Neural cell (in vitro differentiated cells): ENCODE results near the gene HMGB1. TPM values are rescaled to one million over a fixed set of nuclear protein-coding genes. Genes with fewer than 3 reads are reported as not detected.

Experiments used
- H2AFZ ChIP-seq: fragments of 200-600, 300-800 bp; sonication (generic), shearing (Covaris generic); 2 replicates; pipeline ENCODE4 v1.6.0; 2014; ENCODE audit warnings: low read depth, mild to moderate bottlenecking, antibody characterized with exemption, low read length, moderate library complexity
- H3F3A ChIP-seq: fragments of 200-600 bp; shearing (Covaris generic); 2 replicates; pipeline ENCODE4 v1.6.1; 2016; ENCODE audit warnings: mild to moderate bottlenecking, moderate library complexity, mixed read lengths, antibody characterized with exemption, low read length; ENCODE audit not compliant: insufficient read depth, poor library complexity, severe bottlenecking
- H3K27ac ChIP-seq: fragments of 200-600, 300-800 bp; sonication (generic), shearing (Covaris generic); 2 replicates; pipeline ENCODE4 v1.5.1; 2014; ENCODE audit warnings: mild to moderate bottlenecking, low read length, moderate library complexity
- H3K27me3 ChIP-seq: fragments of 300-800, 200-600 bp; sonication (generic), shearing (Covaris generic); 2 replicates; pipeline ENCODE4 v1.6.0; 2014; ENCODE audit warnings: mild to moderate bottlenecking, low read depth, low read length, moderate library complexity; ENCODE audit not compliant: insufficient read depth
- H3K36me3 ChIP-seq: fragments of 300-800, 200-600 bp; sonication (generic), shearing (Covaris generic); 2 replicates; pipeline ENCODE4 v1.5.1; 2014; ENCODE audit warnings: mild to moderate bottlenecking, antibody characterized with exemption, low read length, moderate library complexity; ENCODE audit not compliant: insufficient read depth
- H3K4me2 ChIP-seq: fragments of 300-800, 200-600 bp; sonication (generic), shearing (Covaris generic); 2 replicates; pipeline ENCODE4 v1.6.0; 2014; ENCODE audit warnings: mild to moderate bottlenecking, low read length
- H3K4me3 ChIP-seq: fragments of 300-800, 200-600 bp; sonication (generic), shearing (Covaris generic); 2 replicates; pipeline ENCODE4 v1.5.1; 2014; ENCODE audit warnings: mild to moderate bottlenecking, low read length, moderate library complexity
- H3K79me2 ChIP-seq: fragments of 200-600 bp; shearing (Covaris generic); replicated peaks from 2 replicates; pipeline ENCODE4 v1.6.0; 2014; ENCODE audit warnings: mild to moderate bottlenecking, low read length, moderate library complexity; ENCODE audit not compliant: insufficient read depth
- H3K9ac ChIP-seq: fragments of 300-800, 200-600 bp; sonication (generic), shearing (Covaris generic); 2 replicates; pipeline ENCODE4 v1.6.1; 2016; ENCODE audit warnings: mild to moderate bottlenecking, low read length, mixed read lengths
- H3K9me2 ChIP-seq: fragments of 200-600 bp; shearing (Covaris generic); 2 replicates; pipeline ENCODE4 v1.6.1; 2016; ENCODE audit warnings: mild to moderate bottlenecking, low read length, mixed read lengths; ENCODE audit not compliant: insufficient read depth
- H3K9me3 ChIP-seq: fragments of 200-600, 300-800 bp; sonication (generic), shearing (Covaris generic); 2 replicates; pipeline ENCODE4 v1.6.1; 2016; ENCODE audit warnings: mild to moderate bottlenecking, mixed run types, low read length, moderate library complexity, mixed read lengths
- H4K20me1 ChIP-seq: fragments of 200-600 bp; shearing (Covaris generic); 2 replicates; pipeline ENCODE4 v1.6.1; 2016; ENCODE audit warnings: mild to moderate bottlenecking, mixed run types; ENCODE audit not compliant: insufficient read depth
- CTCF ChIP-seq: fragments of 450-650 bp; IDR thresholded peaks from 2 replicates; pipeline ENCODE4 v1.5.1; 2014; ENCODE audit warnings: antibody characterized with exemption, mild to moderate bottlenecking, moderate library complexity; ENCODE audit not compliant: poor library complexity, severe bottlenecking
- EP300 ChIP-seq: fragments of 450-650 bp; conservative IDR thresholded peaks from 2 replicates; pipeline ENCODE4 v1.6.1; 2014; ENCODE audit warnings: antibody characterized with exemption, mild to moderate bottlenecking, moderate library complexity; ENCODE audit not compliant: poor library complexity, severe bottlenecking
- EZH2 ChIP-seq: fragments of 200-600, 300-800 bp; shearing (Covaris generic), sonication (generic); IDR thresholded peaks from 2 replicates; pipeline ENCODE4 v1.6.1; 2014; ENCODE audit warnings: antibody characterized with exemption, low read length, borderline replicate concordance, mild to moderate bottlenecking; ENCODE audit not compliant: insufficient read depth, poor library complexity, severe bottlenecking
- MXI1 ChIP-seq: fragments of 450-650 bp; conservative IDR thresholded peaks from 2 replicates; pipeline ENCODE4 v1.6.1; 2014; ENCODE audit warnings: antibody characterized with exemption, mild to moderate bottlenecking; ENCODE audit not compliant: poor library complexity, severe bottlenecking
- POLR2AphosphoS5 ChIP-seq: IDR thresholded peaks from 2 replicates; pipeline ENCODE4 v1.6.1; 2012
- RAD21 ChIP-seq: fragments of 450-650 bp; conservative IDR thresholded peaks from 2 replicates; pipeline ENCODE4 v1.6.1; 2014; ENCODE audit warnings: antibody characterized with exemption, mild to moderate bottlenecking, moderate library complexity
- SMC3 ChIP-seq: fragments of 450-650 bp; conservative IDR thresholded peaks from 2 replicates; pipeline ENCODE4 v1.6.1; 2014; ENCODE audit warnings: antibody characterized with exemption, mild to moderate bottlenecking, moderate library complexity; ENCODE audit not compliant: poor library complexity
- TAF1 ChIP-seq: IDR thresholded peaks from 2 replicates; pipeline ENCODE4 v1.6.1; 2012; ENCODE audit warnings: low read depth
- polyA plus RNA-seq: library from polyadenylated mRNA; depleted of rRNA; stranded (reverse); fragments of >200 nt; gene quantifications from 2 replicates; pipeline ENCODE4 v1.2.3, GENCODE V29; 2014
- TF ChIP-seq, protein P1 (sequence below): IDR thresholded peaks from 2 replicates; pipeline ENCODE4 v1.6.1; 2012; ENCODE audit warnings: borderline replicate concordance

The HMGB1 gene
- polyA plus RNA-seq, 1 donor from 2014 or later, result 1,091 TPM

DNA sequence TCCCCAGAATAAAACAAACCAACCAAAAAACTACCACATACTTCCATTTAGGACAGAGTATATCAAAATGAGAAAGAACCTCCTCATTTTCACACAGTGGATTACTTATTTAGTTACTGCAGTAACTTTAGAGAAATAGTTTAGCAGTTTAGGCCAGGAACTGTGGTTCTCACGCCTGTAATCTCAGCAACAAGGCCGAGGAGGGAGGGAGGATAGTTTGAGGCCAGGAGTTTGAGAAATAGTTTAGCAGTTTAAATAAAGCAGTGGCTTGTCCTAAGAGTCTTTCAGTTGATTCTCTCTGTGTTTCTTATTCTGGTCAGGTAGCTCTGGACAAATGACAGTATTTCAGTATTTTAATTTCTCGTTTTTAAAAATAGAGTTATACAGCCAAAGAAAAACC, 9.4 kb downstream of the HMGB1 start:
- no peaks in the 10 kb centered on the region for H3K9me2 ChIP-seq
- no peak overlapping the region for H3K4me3 ChIP-seq
- TF ChIP-seq, protein P1, sequence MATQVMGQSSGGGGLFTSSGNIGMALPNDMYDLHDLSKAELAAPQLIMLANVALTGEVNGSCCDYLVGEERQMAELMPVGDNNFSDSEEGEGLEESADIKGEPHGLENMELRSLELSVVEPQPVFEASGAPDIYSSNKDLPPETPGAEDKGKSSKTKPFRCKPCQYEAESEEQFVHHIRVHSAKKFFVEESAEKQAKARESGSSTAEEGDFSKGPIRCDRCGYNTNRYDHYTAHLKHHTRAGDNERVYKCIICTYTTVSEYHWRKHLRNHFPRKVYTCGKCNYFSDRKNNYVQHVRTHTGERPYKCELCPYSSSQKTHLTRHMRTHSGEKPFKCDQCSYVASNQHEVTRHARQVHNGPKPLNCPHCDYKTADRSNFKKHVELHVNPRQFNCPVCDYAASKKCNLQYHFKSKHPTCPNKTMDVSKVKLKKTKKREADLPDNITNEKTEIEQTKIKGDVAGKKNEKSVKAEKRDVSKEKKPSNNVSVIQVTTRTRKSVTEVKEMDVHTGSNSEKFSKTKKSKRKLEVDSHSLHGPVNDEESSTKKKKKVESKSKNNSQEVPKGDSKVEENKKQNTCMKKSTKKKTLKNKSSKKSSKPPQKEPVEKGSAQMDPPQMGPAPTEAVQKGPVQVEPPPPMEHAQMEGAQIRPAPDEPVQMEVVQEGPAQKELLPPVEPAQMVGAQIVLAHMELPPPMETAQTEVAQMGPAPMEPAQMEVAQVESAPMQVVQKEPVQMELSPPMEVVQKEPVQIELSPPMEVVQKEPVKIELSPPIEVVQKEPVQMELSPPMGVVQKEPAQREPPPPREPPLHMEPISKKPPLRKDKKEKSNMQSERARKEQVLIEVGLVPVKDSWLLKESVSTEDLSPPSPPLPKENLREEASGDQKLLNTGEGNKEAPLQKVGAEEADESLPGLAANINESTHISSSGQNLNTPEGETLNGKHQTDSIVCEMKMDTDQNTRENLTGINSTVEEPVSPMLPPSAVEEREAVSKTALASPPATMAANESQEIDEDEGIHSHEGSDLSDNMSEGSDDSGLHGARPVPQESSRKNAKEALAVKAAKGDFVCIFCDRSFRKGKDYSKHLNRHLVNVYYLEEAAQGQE, result no peak
- no peak for TF ChIP-seq TAF1
- no peak overlapping the region for H2AFZ ChIP-seq
- no peaks in the 10 kb centered on the region for H3K9me3 ChIP-seq
- no peak overlapping the region for H3K9ac ChIP-seq
- no peak overlapping the region for H3K27ac ChIP-seq
- no peaks in the 10 kb centered on the region for H4K20me1 ChIP-seq
- H3K27me3 ChIP-seq, result no peaks in the 10 kb centered on the region
- H3K79me2 ChIP-seq, result no peaks in the 10 kb centered on the region
- H3F3A ChIP-seq, result no peaks in the 10 kb centered on the region
- H3K36me3 ChIP-seq, result peaks cover 4% of the 10 kb centered on the region
- H3K4me2 ChIP-seq, result no peak overlapping the region

DNA sequence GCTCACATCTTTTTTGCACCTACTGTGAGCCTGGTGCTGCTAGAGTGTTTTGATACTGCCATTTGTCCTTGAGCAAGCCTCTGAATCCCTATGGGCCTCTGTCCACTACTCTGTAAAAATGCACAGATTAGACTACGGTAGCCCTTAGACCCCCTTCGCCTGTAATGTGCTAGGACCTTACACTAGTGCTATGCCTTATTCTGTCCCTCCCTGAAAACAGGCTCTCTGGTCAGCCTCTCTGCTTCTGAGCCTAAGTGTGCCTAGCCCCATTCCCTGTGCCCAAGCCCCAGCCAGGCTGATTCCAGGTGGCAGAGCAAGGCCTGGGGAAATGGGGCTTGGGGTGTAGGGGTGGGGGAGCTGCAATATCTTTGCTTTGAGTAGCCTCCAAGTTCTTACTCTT, 10.7 kb downstream of the HMGB1 start:
- no peak overlapping the region for H3K9ac ChIP-seq
- H3K27ac ChIP-seq, result no peak overlapping the region
- H3K4me3 ChIP-seq, result no peak overlapping the region
- H3F3A ChIP-seq, result no peaks in the 10 kb centered on the region
- no peaks in the 10 kb centered on the region for H4K20me1 ChIP-seq
- TF ChIP-seq RAD21 (no peak), EP300 (no peak), CTCF (no peak), POLR2AphosphoS5 (no peak), SMC3 (no peak), TAF1 (no peak), EZH2 (no peak), MXI1 (no peak)
- TF ChIP-seq, protein P1, result no peak
- H3K79me2 ChIP-seq, result no peaks in the 10 kb centered on the region
- no peaks in the 10 kb centered on the region for H3K27me3 ChIP-seq
- no peak overlapping the region for H3K4me2 ChIP-seq
- no peak overlapping the region for H2AFZ ChIP-seq
- H3K36me3 ChIP-seq, result peaks cover 4% of the 10 kb centered on the region
- H3K9me3 ChIP-seq, result no peaks in the 10 kb centered on the region
- H3K9me2 ChIP-seq, result no peaks in the 10 kb centered on the region
